B cell (primary cell): ENCODE results near the gene PRAF2. TPM values are rescaled to one million over a fixed set of nuclear protein-coding genes. Genes with fewer than 3 reads are reported as not detected.
A peak's percentile ranks its signal among the peaks of the same experiment; 100 is the strongest.

Experiments
- ATAC-seq: fragments of 200-7000 bp; cut with Tn5 transposase; one replicate; pipeline ENCODE4 v1.10.0; 2021; ENCODE audit warnings: low read depth, mild to moderate bottlenecking, moderate number of reproducible peaks, moderate library complexity
- CTCF ChIA-PET: fragments of 350-600 bp; sonication (Branson Sonifier 250); formaldehyde crosslinking; loops from one replicate; lab custom pipeline; 2021; ENCODE audit warnings: antibody characterized with exemption, inconsistent platforms; lab: Charles Lee
- POLR2A ChIA-PET: fragments of 350-600 bp; sonication (Branson Sonifier 250); formaldehyde crosslinking; loops from one replicate; lab custom pipeline; 2021; ENCODE audit warnings: antibody characterized with exemption; lab: Charles Lee
- DNase-seq: peaks from one replicate; pipeline ENCODE4 v3.0.0; 2013
- H2AFZ ChIP-seq: 2 replicates; pipeline ENCODE4 v1.6.1; 2012; ENCODE audit warnings: mild to moderate bottlenecking, low read depth, low read length; ENCODE audit not compliant: insufficient read depth, poor library complexity, severe bottlenecking
- H3K27ac ChIP-seq, 2 donors: 1 replicate in 1 of 2; 2 replicates in 1 of 2; pipeline ENCODE4 v1.5.1; 2012 to 2013; ENCODE audit warnings: low read length in 2 of 2, mild to moderate bottlenecking in 2 of 2, moderate library complexity in 1 of 2
- H3K27me3 ChIP-seq, 4 experiments: fragments of 200-600 bp in 1 of 4; sonication (generic) in 1 of 4; replicated peaks in 1 of 4; 1 replicate in 2 of 4; 2 replicates in 2 of 4; pipeline versions ENCODE4 v1.6.1 to v1.7.0; 2013 to 2016; ENCODE audit warnings: low read length in 3 of 4, mild to moderate bottlenecking in 2 of 4, mixed read lengths in 1 of 4, moderate library complexity in 1 of 4; ENCODE audit not compliant: insufficient read depth in 4 of 4, control insufficient read depth in 3 of 4; ENCODE audit errors: control extremely low read depth in 1 of 4
- H3K36me3 ChIP-seq, 2 experiments: replicated peaks in 1 of 2; 1 replicate in 1 of 2; 2 replicates in 1 of 2; pipeline versions ENCODE4 v1.6.1 to v1.7.1; 2013; ENCODE audit warnings: low read length in 1 of 2; ENCODE audit not compliant: insufficient read depth in 2 of 2, control insufficient read depth in 1 of 2; ENCODE audit errors: control extremely low read depth in 1 of 2, extremely low read depth in 1 of 2
- H3K4me1 ChIP-seq, 2 donors: fragments of 200-600 bp in 1 of 2; sonication (generic) in 1 of 2; 1 replicate in 1 of 2; 2 replicates in 1 of 2; pipeline versions ENCODE4 v1.5.1 to v1.6.1; 2013 to 2017; ENCODE audit warnings: low read length in 2 of 2; ENCODE audit not compliant: control insufficient read depth in 2 of 2, insufficient read depth in 2 of 2
- H3K4me2 ChIP-seq: replicated peaks from 2 replicates; pipeline ENCODE3; 2012; ENCODE audit warnings: mild to moderate bottlenecking, low read depth, low read length; ENCODE audit not compliant: poor library complexity, severe bottlenecking
- H3K4me3 ChIP-seq, 5 experiments: fragments of 200-600 bp in 1 of 5; sonication (generic) in 1 of 5; 1 replicate in 3 of 5; 2 replicates in 2 of 5; pipeline versions ENCODE4 v1.5.1 to v1.7.0; 2011 to 2016; ENCODE audit warnings: low read length in 4 of 5, mild to moderate bottlenecking in 4 of 5, low read depth in 2 of 5, control low read depth in 1 of 5, moderate library complexity in 1 of 5; ENCODE audit not compliant: insufficient read depth in 1 of 5; ENCODE audit errors: control extremely low read depth in 1 of 5, extremely low read depth in 1 of 5
- H3K79me2 ChIP-seq: fragments of 200-600 bp; sonication (generic); one replicate; pipeline ENCODE4 v1.6.0; 2016; ENCODE audit warnings: low read length; ENCODE audit not compliant: control insufficient read depth, insufficient read depth
- H3K9ac ChIP-seq: fragments of 200-600 bp; sonication (generic); 2 replicates; pipeline ENCODE4 v1.6.1; 2017; ENCODE audit warnings: mild to moderate bottlenecking, low read length, moderate library complexity
- H3K9me3 ChIP-seq, 3 donors: one replicate each; pipeline versions ENCODE4 v1.6.1 to v1.7.1; 2013; ENCODE audit warnings: low read length in 2 of 3; ENCODE audit not compliant: control insufficient read depth in 2 of 3, insufficient read depth in 1 of 3; ENCODE audit errors: control extremely low read depth in 1 of 3
- H4K20me1 ChIP-seq: 2 replicates; pipeline ENCODE4 v1.6.0; 2012; ENCODE audit warnings: mild to moderate bottlenecking, low read length; ENCODE audit not compliant: insufficient read depth, control insufficient read depth, poor library complexity, severe bottlenecking
- H3K27ac Mint-ChIP-seq: one replicate; pipeline ENCODE4 v1.8.0; 2021; ENCODE audit warnings: mixed read lengths
- H3K27me3 Mint-ChIP-seq: one replicate; pipeline ENCODE4 v1.8.0; 2021; ENCODE audit warnings: mixed read lengths
- H3K4me1 Mint-ChIP-seq: one replicate; pipeline ENCODE4 v1.8.0; 2021; ENCODE audit warnings: mixed read lengths
- H3K4me3 Mint-ChIP-seq: one replicate; pipeline ENCODE4 v1.8.0; 2021; ENCODE audit warnings: mixed read lengths
- H3K9me3 Mint-ChIP-seq: one replicate; pipeline ENCODE4 v1.8.0; 2022; ENCODE audit warnings: mixed read lengths; ENCODE audit not compliant: insufficient read depth
- CTCF ChIP-seq: fragments of 200-600 bp; IDR thresholded peaks from one replicate; pipeline ENCODE4 v1.8.0; 2022; ENCODE audit warnings: antibody characterized with exemption, mild to moderate bottlenecking
- EZH2 ChIP-seq: IDR thresholded peaks from 2 replicates; pipeline ENCODE4 v1.6.1; 2012; ENCODE audit warnings: borderline replicate concordance, low read depth, mild to moderate bottlenecking, moderate library complexity, low read length; ENCODE audit not compliant: insufficient read depth, poor library complexity, severe bottlenecking
- WGBS: methylation state at CpG from one replicate; pipeline ENCODE4 v1.1.5; 2013; ENCODE audit warnings: missing lambda C conversion rate; ENCODE audit not compliant: insufficient coverage; 5-methylcytosine and 5-hydroxymethylcytosine counted together
- intact Hi-C: fragments of 100-400 bp; cut with micrococcal nuclease; formaldehyde crosslinking; loops from one replicate; pipeline ENCODE4 v1.10.0; 2022
- polyA plus RNA-seq: library from polyadenylated mRNA; depleted of rRNA; stranded (reverse); fragments of >200 nt; gene quantifications from 2 replicates; pipeline ENCODE4 v1.2.3, GENCODE V29; 2012
- total RNA-seq, 2 donors: library from RNA; stranded (reverse); fragments of 120-200 nt in 1 of 2; gene quantifications; 1 replicate in 1 of 2; 2 replicates in 1 of 2; pipeline versions ENCODE4 v1.2.3 to v1.2.4, GENCODE V29; 2013 to 2022

The PRAF2 gene
- total and polyA plus RNA-seq, 2 donors (not counting 1 experiment from before 2014, with no cell fraction given): 19.0 to 19.4 TPM

- CTCF ChIA-PET: interaction anchor here (0.7 to 3.3 kb wide), 5 partner anchors 40 to 394 kb away, joined by 3 to 16 read pairs (median 5); partner anchors contain the start of genes GRIPAP1 and KCND1
These were observed 31.8 kb downstream of the PRAF2 start for GRCh38 chrX:49041744-49042580.

More at GRCh38 chrX:49041744-49042580, 31.8 kb downstream of the PRAF2 start:
- Histone ChIP-seq H4K20me1 (no peaks in the 10 kb centered on the region), H3K9ac (peak overlapping the region; percentile 69), H3K79me2 (peaks cover 8% of the 10 kb centered on the region), H3K9me3 (no peaks in the 10 kb centered on the region), H3K27ac (peak overlapping the region; percentile 91 to 96), H3K4me2 (peak overlapping the region; percentile 73), H2AFZ (no peak overlapping the region), H3K27me3 (no peaks in the 10 kb centered on the region), H3K4me3 (peak overlapping the region in 4 of 5 experiments; percentile 69 to 77 (median 73)), H3K36me3 (peaks cover 0 to 17% of the 10 kb centered on the region in 2 experiments), H3K4me1 (peaks cover 12 to 25% of the 10 kb centered on the region in 2 donors)
- TF ChIP-seq CTCF (no peak), EZH2 (no peak)
- Mint-ChIP-seq H3K4me3 (peak overlapping the region; percentile 91), H3K27ac (peak overlapping the region; percentile 87), H3K9me3 (no peaks in the 10 kb centered on the region), H3K4me1 (peaks cover 28% of the 10 kb centered on the region), H3K27me3 (no peaks in the 10 kb centered on the region)
- no peak for ATAC-seq
- 8% methylated on average over 2 of the region's 10 CpGs for WGBS
- DNase-seq: peak; percentile 15
- POLR2A ChIA-PET: interaction anchor here (0.5 to 2.3 kb wide), 4 partner anchors 40 to 1106 kb away, joined by 4 to 9 read pairs (median 7); partner anchors contain the start of genes GRIPAP1 and OTUD5
- intact Hi-C loops: loop anchor here (2.0 to 10.0 kb wide), 3 partner anchors 240 to 1387 kb away; partner anchors contain the start of genes ELK1, HDAC6 and UXT
